ENCODE results near the gene HLA-A.

Gene HLA-A

DNA sequence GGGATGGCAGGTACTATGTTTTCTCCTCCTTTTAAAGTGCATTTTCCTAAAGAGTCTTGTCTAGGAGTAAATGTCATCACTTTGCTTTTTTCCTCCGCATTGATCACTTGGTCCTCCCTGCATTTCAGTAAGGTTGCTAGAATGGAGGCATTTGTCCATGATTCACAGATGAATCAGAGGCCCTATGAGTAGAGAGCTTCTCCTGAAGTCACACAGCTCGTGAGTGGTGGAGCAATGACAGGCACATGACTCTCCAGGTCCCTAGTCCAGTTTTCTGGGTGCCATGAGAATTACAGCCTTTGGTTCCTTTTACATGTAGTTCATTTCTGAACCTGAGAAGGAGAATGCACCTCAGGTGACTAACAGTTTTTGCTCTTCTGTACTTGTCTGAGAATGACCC lies 50.5 kb downstream of the HLA-A start:
- no peak for DNase-seq

DNA sequence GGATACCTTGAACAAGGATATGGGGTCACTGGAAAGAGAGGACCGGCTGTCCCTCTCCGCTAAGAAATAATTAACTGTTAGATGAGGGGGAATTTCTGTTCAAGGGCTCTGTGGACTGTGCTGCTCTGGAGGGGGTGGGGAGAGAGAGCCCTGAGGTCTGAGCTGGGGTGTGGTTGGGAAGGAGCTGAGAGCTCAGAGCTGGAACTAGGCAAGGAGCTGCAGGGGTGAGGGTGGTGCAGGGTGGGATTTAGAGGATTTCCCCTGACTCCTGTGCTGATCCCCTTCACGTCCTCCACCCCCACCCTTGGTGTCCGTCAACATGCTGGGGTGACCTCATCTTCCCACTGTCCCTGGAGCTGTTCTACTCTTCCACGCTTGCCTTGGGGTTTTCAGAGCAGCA lies 52.5 kb downstream of the HLA-A start:
- DNase-seq: no peak

DNA sequence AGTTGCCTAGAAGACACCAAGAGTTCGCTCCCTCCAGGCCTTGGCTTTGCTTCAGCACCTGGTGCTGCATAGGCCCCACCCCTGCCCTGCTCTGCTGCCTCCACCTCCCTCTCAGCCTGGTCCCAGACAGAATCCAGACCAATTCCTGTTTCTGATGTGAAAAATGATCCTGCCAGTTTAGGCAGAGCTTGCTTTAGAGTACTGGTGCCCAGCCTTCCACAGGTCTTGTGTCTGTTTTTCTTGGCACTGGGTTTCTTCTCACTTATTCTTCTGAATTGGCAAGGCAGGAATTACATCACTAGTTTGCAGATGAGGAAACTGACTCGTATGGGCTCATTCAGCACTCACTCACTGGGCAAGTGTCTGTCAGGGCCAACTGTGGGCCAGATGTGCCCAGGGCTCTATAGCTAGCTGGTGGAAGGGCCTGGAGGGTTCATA lies 53.0 kb downstream of the HLA-A start:
- no peak for DNase-seq

Data from CD4-positive, alpha-beta T cell treated with Interleukin-1 beta for 1 hour (primary cell).